GM12878 (cell line): ENCODE measurements around the gene TCERG1L. TPM values are rescaled to one million over a fixed set of nuclear protein-coding genes. Genes with fewer than 3 reads are reported as not detected.

Source experiments
- ATAC-seq: fragments of 200-7000 bp; cut with Tn5 transposase; 3 replicates; pipeline ENCODE4 v1.9.1; 2020; ENCODE audit warnings: mild to moderate bottlenecking, moderate library complexity
- BruUV-seq: library from RNA; stranded (reverse); fragments of 400-500 nt; replicated peaks from 2 replicates; lab custom pipeline; 2021; lab: Mats Ljungman, UMichigan
- CTCF ChIA-PET: fragments of 300-600 bp; sonication (Branson Sonifier 250); formaldehyde crosslinking; extraction: SDS; loops from one replicate; lab custom pipeline; 2021; ENCODE audit warnings: inconsistent platforms; lab: Yijun Ruan, JAX
- POLR2A ChIA-PET: fragments of 350-600 bp; formaldehyde crosslinking; extraction: SDS; loops from one replicate; lab custom pipeline; 2021; ENCODE audit warnings: inconsistent platforms; lab: Charles Lee
- RAD21 ChIA-PET: fragments of 300-600 bp; sonication (Branson Sonifier 250); formaldehyde crosslinking; loops from one replicate; lab custom pipeline; 2023; ENCODE audit warnings: antibody characterized with exemption; ENCODE audit not compliant: unreplicated experiment; lab: Charles Lee
- SMC1A ChIA-PET: fragments of 300-600 bp; sonication (Branson Sonifier 250); formaldehyde crosslinking; loops from one replicate; lab custom pipeline; 2023; ENCODE audit not compliant: unreplicated experiment, uncharacterized antibody; lab: Charles Lee
- DNase-seq: peaks from one replicate; pipeline ENCODE4 v3.0.0-alpha.2; 2011; ENCODE audit warnings: low read depth, low spot score
- FAIRE-seq: peaks from 3 replicates; lab custom pipeline; 2011; peaks lifted over from hg19 to GRCh38; lab: Jason Lieb, UNC
- H2AFZ ChIP-seq: 2 replicates; pipeline ENCODE4 v1.6.0; 2011; ENCODE audit warnings: low read depth, low read length, control low read depth; ENCODE audit not compliant: control insufficient read depth
- H3K27ac ChIP-seq: 2 replicates; pipeline ENCODE4 v1.5.1; 2011; ENCODE audit warnings: control low read depth; ENCODE audit not compliant: control insufficient read depth, insufficient read depth
- H3K27me3 ChIP-seq, 2 experiments: replicated peaks in 1 of 2; 2 replicates each; pipeline versions ENCODE4 v1.6.0 to v1.6.1; 2011; ENCODE audit warnings: low read length in 1 of 2; ENCODE audit not compliant: control insufficient read depth in 2 of 2, insufficient read depth in 2 of 2
- H3K36me3 ChIP-seq, 2 experiments: 2 replicates each; pipeline ENCODE4 v1.5.1; 2011; ENCODE audit warnings: low read length in 1 of 2; ENCODE audit not compliant: control insufficient read depth in 2 of 2, insufficient read depth in 2 of 2
- H3K4me1 ChIP-seq: 2 replicates; pipeline ENCODE4 v1.6.1; 2011; ENCODE audit warnings: mild to moderate bottlenecking, low read length, moderate library complexity, mixed read lengths; ENCODE audit not compliant: control insufficient read depth, insufficient read depth
- H3K4me2 ChIP-seq: 2 replicates; pipeline ENCODE4 v1.6.0; 2011; ENCODE audit warnings: control low read depth; ENCODE audit not compliant: control insufficient read depth, insufficient read depth
- H3K4me3 ChIP-seq: fragments of 200-600 bp; sonication (generic); 2 replicates; pipeline ENCODE4 v1.5.1; 2016
- H3K79me2 ChIP-seq: 2 replicates; pipeline ENCODE4 v1.6.0; 2011; ENCODE audit warnings: low read length; ENCODE audit not compliant: control insufficient read depth, insufficient read depth
- H3K9ac ChIP-seq: 2 replicates; pipeline ENCODE4 v1.8.0; 2011; ENCODE audit warnings: low read length, control low read depth, mixed read lengths; ENCODE audit not compliant: control insufficient read depth, insufficient read depth
- H3K9me3 ChIP-seq: replicated peaks from 3 replicates; pipeline ENCODE4 v1.5.1; 2011; ENCODE audit warnings: mild to moderate bottlenecking, low read length; ENCODE audit not compliant: control insufficient read depth, insufficient read depth
- H4K20me1 ChIP-seq: 2 replicates; pipeline ENCODE4 v1.6.0; 2011; ENCODE audit not compliant: control insufficient read depth, insufficient read depth
- CEBPB ChIP-seq, 2 experiments: fragments of 150-350 bp in 1 of 2; IDR thresholded peaks; 2 replicates each; pipeline ENCODE4 v1.6.1; 2012 to 2014; ENCODE audit warnings: low read depth in 2 of 2, low read length in 2 of 2, borderline replicate concordance in 1 of 2, inconsistent platforms in 1 of 2
- DPF2 ChIP-seq: fragments of 450-650 bp; IDR thresholded peaks from 2 replicates; pipeline ENCODE4 v1.6.1; 2017; ENCODE audit warnings: mild to moderate bottlenecking
- EP300 ChIP-seq, 2 experiments: fragments of 150-350 bp in 1 of 2; IDR thresholded peaks; 2 replicates each; pipeline ENCODE4 v1.6.1; 2011 to 2012; ENCODE audit warnings: low read depth in 2 of 2, low read length in 2 of 2, borderline replicate concordance in 1 of 2, improper control_type of control experiment in 1 of 2, inconsistent platforms in 1 of 2; ENCODE audit not compliant: control insufficient read depth in 1 of 2
- ESRRA ChIP-seq: IDR thresholded peaks from 2 replicates; pipeline ENCODE4 v1.6.1; 2012; ENCODE audit warnings: mild to moderate bottlenecking, low read length, improper control_type of control experiment
- HSF1 ChIP-seq: fragments of 150-350 bp; IDR thresholded peaks from 2 replicates; pipeline ENCODE4 v1.6.1; 2014; ENCODE audit warnings: mild to moderate bottlenecking, low read depth, low read length
- IKZF2 ChIP-seq, 2 experiments: fragments of 450-650 bp; IDR thresholded peaks; 2 replicates each; pipeline ENCODE4 v1.6.1; 2017; ENCODE audit warnings: mild to moderate bottlenecking in 2 of 2, moderate library complexity in 2 of 2
- IRF5 ChIP-seq: fragments of 450-650 bp; IDR thresholded peaks from 2 replicates; pipeline ENCODE4 v1.6.1; 2017; ENCODE audit warnings: borderline replicate concordance
- MYC ChIP-seq: IDR thresholded peaks from 2 replicates; pipeline ENCODE4 v1.6.1; 2011; ENCODE audit warnings: mild to moderate bottlenecking, low read length, moderate library complexity, inconsistent platforms; ENCODE audit not compliant: insufficient read depth, insufficient replicate concordance, insufficient read length, severe bottlenecking
- POLR2AphosphoS5 ChIP-seq: IDR thresholded peaks from 2 replicates; pipeline ENCODE4 v1.6.1; 2011; ENCODE audit warnings: mild to moderate bottlenecking, low read length, inconsistent platforms
- RFX5 ChIP-seq: IDR thresholded peaks from 2 replicates; pipeline ENCODE4 v1.6.1; 2011; ENCODE audit warnings: low read depth, low read length, improper control_type of control experiment
- SKIL ChIP-seq: fragments of 450-650 bp; IDR thresholded peaks from 2 replicates; pipeline ENCODE4 v1.6.1; 2017; ENCODE audit warnings: mild to moderate bottlenecking, low read depth, inconsistent platforms; ENCODE audit not compliant: poor library complexity, severe bottlenecking
- SMAD5 ChIP-seq: IDR thresholded peaks from 2 replicates; pipeline ENCODE4 v1.6.1; 2016; ENCODE audit warnings: antibody characterized with exemption, low read depth
- SREBF2 ChIP-seq: IDR thresholded peaks from 2 replicates; pipeline ENCODE4 v1.6.1; 2012; ENCODE audit warnings: mild to moderate bottlenecking, low read length
- WGBS: methylation state at CpG from one replicate; pipeline ENCODE4 v1.1.6; 2016; ENCODE audit warnings: low lambda C conversion rate; ENCODE audit not compliant: insufficient replicate concordance, insufficient coverage; ENCODE audit errors: missing lambda C conversion rate; 5-methylcytosine and 5-hydroxymethylcytosine counted together
- in situ Hi-C: fragments of 300-500 bp; cut with MboI; formaldehyde crosslinking; loops from 9 replicates; pipeline ENCODE4 v1.14.3; 2018; ENCODE audit warnings: mixed read lengths
- intact Hi-C: fragments of 100-400 bp; cut with micrococcal nuclease; formaldehyde crosslinking; loops from one replicate; pipeline ENCODE4 v1.14.2; 2022; ENCODE audit not compliant: unreplicated experiment
- polyA plus RNA-seq, 11 experiments: library from polyadenylated mRNA; depleted of rRNA in 4 of 11; unstranded in 6 of 11; stranded (reverse) in 5 of 11; fragments of >200 nt; fragmentation: Nextera tagmentation in 4 of 11; fragmentation: Illumina TruSeq in 1 of 11; extraction: Ambion mirVana in 4 of 11; extraction: Trizol in 1 of 11; gene quantifications; 1 replicate in 1 of 11; 2 replicates in 10 of 11; pipeline versions ENCODE4 v1.2.1 to v1.2.3, GENCODE V29; 2011 to 2016; ENCODE audit warnings: inconsistent platforms in 2 of 11, missing spikeins in 2 of 11, low read depth in 1 of 11
- total RNA-seq, 4 experiments: library from RNA; depleted of rRNA in 3 of 4; stranded (reverse); fragments of >200 nt in 3 of 4; fragmentation: Illumina TruSeq in 1 of 4; extraction: Trizol in 1 of 4; gene quantifications; 2 replicates each; pipeline versions ENCODE4 v1.2.1 to v1.2.3, GENCODE V29; 2013 to 2021

The TCERG1L gene
- total and polyA plus RNA-seq, 10 of the 15 experiments (the other 5 are each of a cell fraction or from before 2014, with no cell fraction given), result not detected

GRCh38 chr10:131245475-131246059, 66.0 kb downstream of the TCERG1L start:
- ChIA-PET CTCF (no interaction called here), POLR2A (no interaction called here), RAD21 (no interaction called here), SMC1A (no interaction called here)
- FAIRE-seq (no peak), ATAC-seq (no peak), DNase-seq (no peak)
- Histone ChIP-seq H3K79me2 (no peaks in the 10 kb centered on the region), H4K20me1 (no peaks in the 10 kb centered on the region), H3K27ac (no peak overlapping the region), H3K4me1 (no peaks in the 10 kb centered on the region), H3K9ac (no peak overlapping the region), H3K4me3 (no peak overlapping the region), H3K4me2 (no peak overlapping the region), H3K36me3 (no peaks in the 10 kb centered on the region), H3K9me3 (no peaks in the 10 kb centered on the region; the same call in 2 of the 3 replicates), H2AFZ (no peak overlapping the region), H3K27me3 (no peaks in the 10 kb centered on the region)
- intact Hi-C loops (no loop called here), in situ Hi-C loops (no loop called here)
- WGBS, result 46% methylated on average over 22 of the region's 22 CpGs
- no TSS peak for BruUV-seq
- TF ChIP-seq RFX5 (no peak), ESRRA (no peak), POLR2AphosphoS5 (no peak)

GRCh38 chr10:131244836-131245235, 66.7 kb downstream of the TCERG1L start:
- BruUV-seq, result no TSS peak
- ChIA-PET RAD21 (no interaction called here), SMC1A (no interaction called here), CTCF (no interaction called here), POLR2A (no interaction called here)
- WGBS, result 0% methylated on average over 1 of the region's 1 CpG
- in situ Hi-C loops, result no loop called here
- intact Hi-C loops, result no loop called here
- no peaks in the 10 kb centered on the region for H3K4me1 ChIP-seq
- no peaks in the 10 kb centered on the region for H3K27me3 ChIP-seq
- no peak overlapping the region for H3K27ac ChIP-seq
- no peak for FAIRE-seq
- H4K20me1 ChIP-seq, result no peaks in the 10 kb centered on the region
- no peak overlapping the region for H3K9ac ChIP-seq
- H2AFZ ChIP-seq, result no peak overlapping the region
- ATAC-seq, result no peak
- DNase-seq, result no peak
- no peaks in the 10 kb centered on the region for H3K79me2 ChIP-seq
- H3K4me2 ChIP-seq, result no peak overlapping the region
- H3K36me3 ChIP-seq, result no peaks in the 10 kb centered on the region
- no peak overlapping the region for H3K4me3 ChIP-seq
- no peaks in the 10 kb centered on the region; the same call in 2 of the 3 replicates for H3K9me3 ChIP-seq
- TF ChIP-seq CEBPB (IDR thresholded peaks at IDR 0.05; ENCODE audit: borderline replicate concordance in 1 of 2, low read depth in 2 of 2, low read length in 2 of 2), result no peak
- no peak for TF ChIP-seq SKIL
- TF ChIP-seq IRF5, result no peak
- TF ChIP-seq MYC, result no peak
- TF ChIP-seq DPF2, result no peak
- no peak for TF ChIP-seq SMAD5
- TF ChIP-seq IKZF2 (IDR thresholded peaks at IDR 0.05), result no peak
- no peak for TF ChIP-seq EP300 (IDR thresholded peaks at IDR 0.05; ENCODE audit: borderline replicate concordance in 1 of 2, control insufficient read depth in 1 of 2, low read depth in 2 of 2, low read length in 2 of 2)
- no peak for TF ChIP-seq HSF1
- TF ChIP-seq SREBF2, result no peak
